Activated B cell treated with CpG ODN at 0.5 μM for 24 hours (primary cell): ENCODE data around the gene DNAJC9. TPM values are rescaled to one million over a fixed set of nuclear protein-coding genes. Genes with fewer than 3 reads are reported as not detected.

Experiments
- ATAC-seq: fragments of 200-7000 bp; cut with Tn5 transposase; one replicate; pipeline ENCODE4 v1.10.0; 2021; ENCODE audit warnings: low read depth, mild to moderate bottlenecking, moderate library complexity
- CTCF ChIA-PET: fragments of 350-600 bp; sonication (Branson Sonifier 250); formaldehyde crosslinking; loops from one replicate; lab custom pipeline; 2021; ENCODE audit warnings: antibody characterized with exemption; lab: Charles Lee
- POLR2A ChIA-PET: fragments of 350-600 bp; sonication (Branson Sonifier 250); formaldehyde crosslinking; loops from one replicate; lab custom pipeline; 2021; ENCODE audit warnings: antibody characterized with exemption; lab: Charles Lee
- DNase-seq: peaks from one replicate; pipeline ENCODE4 v3.0.0; 2022
- H3K27ac Mint-ChIP-seq: one replicate; pipeline ENCODE4 v1.8.0; 2020; ENCODE audit warnings: mixed read lengths
- H3K27me3 Mint-ChIP-seq: one replicate; pipeline ENCODE4 v1.8.0; 2021; ENCODE audit warnings: mixed read lengths
- H3K36me3 Mint-ChIP-seq: one replicate; pipeline ENCODE4 v1.8.0; 2021; ENCODE audit warnings: low read depth, mixed read lengths
- H3K4me1 Mint-ChIP-seq: one replicate; pipeline ENCODE4 v1.8.0; 2021; ENCODE audit warnings: mixed read lengths
- H3K4me3 Mint-ChIP-seq: one replicate; pipeline ENCODE4 v1.8.0; 2020; ENCODE audit warnings: mild to moderate bottlenecking, mixed read lengths
- H3K9me3 Mint-ChIP-seq: one replicate; pipeline ENCODE4 v1.8.0; 2020; ENCODE audit warnings: mixed read lengths
- intact Hi-C: fragments of 100-400 bp; cut with micrococcal nuclease; formaldehyde crosslinking; loops from one replicate; pipeline ENCODE4 v1.15.1; 2024
- total RNA-seq: library from RNA; stranded (reverse); gene quantifications from 2 replicates; pipeline ENCODE4 v1.2.3, GENCODE V29; 2022
- TF ChIP-seq, protein P1 (sequence below): fragments of 200-600 bp; IDR thresholded peaks from one replicate; pipeline ENCODE4 v1.8.0; 2022; ENCODE audit warnings: antibody characterized with exemption, mild to moderate bottlenecking

The DNAJC9 gene
- total RNA-seq, 1 donor from 2014 or later = 22.8 TPM

DNA sequence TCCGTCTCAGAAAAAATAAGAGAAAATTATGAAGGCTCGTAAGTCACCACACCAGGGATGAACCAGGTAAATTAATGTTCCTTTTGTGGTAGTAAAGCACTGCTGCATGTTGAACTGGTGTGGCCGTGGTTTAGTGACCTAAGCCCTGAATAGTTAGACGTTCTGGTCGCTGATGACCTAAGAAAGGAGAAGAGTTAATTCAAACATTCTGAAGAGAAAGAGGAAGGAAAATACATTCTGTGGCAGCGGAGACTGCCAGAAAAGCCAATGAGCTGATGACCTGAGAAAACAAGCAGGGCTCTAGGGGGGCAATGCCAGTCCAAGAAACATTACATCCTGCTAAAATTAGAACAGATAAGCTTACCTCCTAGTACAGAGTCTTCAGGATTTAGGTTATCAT, 17.5 kb downstream of the DNAJC9 start:
- CTCF ChIA-PET = interaction anchor here (0.6 kb wide), 1 partner anchor 370 kb away, joined by 3 read pairs; no protein-coding TSS in a partner anchor
- Mint-ChIP-seq H3K27ac (no peak overlapping the region), H3K27me3 (no peaks in the 10 kb centered on the region), H3K36me3 (peaks cover 44% of the 10 kb centered on the region), H3K4me1 (no peaks in the 10 kb centered on the region), H3K4me3 (no peak overlapping the region), H3K9me3 (no peaks in the 10 kb centered on the region)
- ATAC-seq (no peak), DNase-seq (no peak)
- intact Hi-C loops = no loop called here
- TF ChIP-seq, protein P1, sequence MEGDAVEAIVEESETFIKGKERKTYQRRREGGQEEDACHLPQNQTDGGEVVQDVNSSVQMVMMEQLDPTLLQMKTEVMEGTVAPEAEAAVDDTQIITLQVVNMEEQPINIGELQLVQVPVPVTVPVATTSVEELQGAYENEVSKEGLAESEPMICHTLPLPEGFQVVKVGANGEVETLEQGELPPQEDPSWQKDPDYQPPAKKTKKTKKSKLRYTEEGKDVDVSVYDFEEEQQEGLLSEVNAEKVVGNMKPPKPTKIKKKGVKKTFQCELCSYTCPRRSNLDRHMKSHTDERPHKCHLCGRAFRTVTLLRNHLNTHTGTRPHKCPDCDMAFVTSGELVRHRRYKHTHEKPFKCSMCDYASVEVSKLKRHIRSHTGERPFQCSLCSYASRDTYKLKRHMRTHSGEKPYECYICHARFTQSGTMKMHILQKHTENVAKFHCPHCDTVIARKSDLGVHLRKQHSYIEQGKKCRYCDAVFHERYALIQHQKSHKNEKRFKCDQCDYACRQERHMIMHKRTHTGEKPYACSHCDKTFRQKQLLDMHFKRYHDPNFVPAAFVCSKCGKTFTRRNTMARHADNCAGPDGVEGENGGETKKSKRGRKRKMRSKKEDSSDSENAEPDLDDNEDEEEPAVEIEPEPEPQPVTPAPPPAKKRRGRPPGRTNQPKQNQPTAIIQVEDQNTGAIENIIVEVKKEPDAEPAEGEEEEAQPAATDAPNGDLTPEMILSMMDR = no peak
- POLR2A ChIA-PET = no interaction called here

DNA sequence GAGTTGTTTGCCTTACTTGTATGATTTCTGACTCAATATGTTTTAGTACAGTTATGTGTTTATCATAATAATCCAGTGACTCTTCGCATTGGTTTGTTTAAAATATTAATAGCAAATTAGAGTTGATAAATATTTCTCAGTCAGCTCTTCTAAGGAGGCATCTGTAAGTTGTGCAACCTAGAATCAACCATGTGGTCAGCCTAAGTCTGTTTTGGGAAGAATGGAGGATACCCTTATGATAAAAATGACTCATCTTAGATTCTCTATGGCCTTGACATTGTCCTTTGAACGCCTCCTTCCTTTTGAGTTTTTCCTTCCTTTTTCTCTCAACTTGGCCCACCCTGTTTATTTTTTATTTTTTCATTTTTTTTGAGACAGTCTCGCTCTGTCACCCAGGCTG, 18.8 kb downstream of the DNAJC9 start:
- no peak for ATAC-seq

DNA sequence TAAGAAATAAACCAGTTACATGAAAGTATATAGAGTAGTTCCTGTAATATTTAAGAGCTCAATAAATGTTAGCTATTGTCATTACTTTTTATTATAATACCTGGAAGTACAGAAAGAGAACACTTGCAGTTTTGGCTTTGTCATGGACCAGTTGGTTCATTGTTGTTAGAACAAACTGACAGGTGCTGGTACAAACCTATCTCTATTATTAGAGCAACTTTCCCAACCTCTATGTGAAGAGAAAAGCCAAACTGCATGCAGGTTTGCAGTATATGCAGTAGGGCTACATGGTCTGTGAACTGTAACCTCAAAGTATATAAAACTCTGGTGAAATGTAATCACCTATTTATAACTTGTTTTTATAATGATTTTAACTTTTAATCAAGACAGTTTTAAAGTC, 20.4 kb downstream of the DNAJC9 start:
- TF ChIP-seq, protein P1 = no peak

More for the DNA sequence above, 18.8 kb downstream of the DNAJC9 start:
- Mint-ChIP-seq H3K27me3 (no peaks in the 10 kb centered on the region), H3K4me1 (no peaks in the 10 kb centered on the region), H3K9me3 (no peaks in the 10 kb centered on the region), H3K27ac (no peak overlapping the region), H3K4me3 (no peak overlapping the region), H3K36me3 (peaks cover 34% of the 10 kb centered on the region)
- DNase-seq = no peak
- CTCF ChIA-PET = no interaction called here
- POLR2A ChIA-PET = no interaction called here
- intact Hi-C loops = no loop called here
- TF ChIP-seq, protein P1 = no peak

DNA sequence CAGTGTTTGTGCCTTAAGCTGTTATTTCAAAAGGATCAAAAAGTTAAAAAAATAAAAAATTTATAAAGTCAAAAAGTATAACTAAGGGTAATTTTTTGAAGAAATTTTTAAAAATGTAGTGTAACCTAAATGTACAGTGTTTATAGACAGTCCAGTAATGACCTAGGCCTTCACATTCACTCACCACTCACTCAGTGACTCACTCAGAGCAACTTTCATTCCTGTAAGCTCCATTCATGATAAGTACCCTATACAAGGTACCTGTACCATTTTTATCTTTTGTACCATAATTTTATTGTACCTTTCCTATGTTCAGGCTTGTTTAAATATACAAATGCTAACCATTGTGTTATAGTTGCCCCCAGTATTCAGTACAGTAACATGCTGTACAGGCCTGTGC, 21.5 kb downstream of the DNAJC9 start:
- no peak for DNase-seq
- Mint-ChIP-seq H3K4me1 (no peaks in the 10 kb centered on the region), H3K27ac (no peak overlapping the region), H3K27me3 (no peaks in the 10 kb centered on the region), H3K4me3 (no peak overlapping the region), H3K9me3 (no peaks in the 10 kb centered on the region), H3K36me3 (peaks cover 24% of the 10 kb centered on the region)
- TF ChIP-seq, protein P1 = no peak
- intact Hi-C loops = no loop called here
- ChIA-PET POLR2A (no interaction called here), CTCF (no interaction called here)
- ATAC-seq = no peak

More for the DNA sequence above, 20.4 kb downstream of the DNAJC9 start:
- Mint-ChIP-seq H3K36me3 (peaks cover 30% of the 10 kb centered on the region), H3K4me3 (no peak overlapping the region), H3K27me3 (no peaks in the 10 kb centered on the region), H3K4me1 (no peaks in the 10 kb centered on the region), H3K27ac (no peak overlapping the region), H3K9me3 (no peaks in the 10 kb centered on the region)
- DNase-seq (no peak), ATAC-seq (no peak)
- intact Hi-C loops = no loop called here
- POLR2A ChIA-PET = no interaction called here
- CTCF ChIA-PET = no interaction called here

DNA sequence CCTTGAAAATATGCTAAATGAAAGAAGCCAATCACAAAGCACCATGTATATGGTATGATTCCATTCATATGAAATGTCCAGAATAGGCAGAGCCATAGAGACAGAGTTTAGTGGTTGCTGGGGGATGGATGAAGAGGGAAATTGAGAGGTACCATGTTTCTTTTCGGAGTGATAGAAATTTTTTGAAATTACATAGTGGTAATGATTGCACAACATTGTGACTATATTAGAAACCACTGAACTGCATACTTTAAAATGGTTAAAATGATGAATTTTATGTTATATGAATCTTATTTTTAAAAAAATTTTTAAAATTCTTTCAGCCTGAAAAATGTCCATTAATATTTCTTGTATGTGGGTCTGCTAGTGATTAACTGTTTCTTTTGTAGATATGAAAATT, 26.1 kb downstream of the DNAJC9 start:
- TF ChIP-seq, protein P1 = no peak
- ATAC-seq (no peak), DNase-seq (no peak)
- Mint-ChIP-seq H3K4me3 (no peak overlapping the region), H3K27ac (no peak overlapping the region), H3K4me1 (no peaks in the 10 kb centered on the region), H3K36me3 (peaks cover 40% of the 10 kb centered on the region), H3K9me3 (peaks cover 1% of the 10 kb centered on the region), H3K27me3 (no peaks in the 10 kb centered on the region)
- intact Hi-C loops = no loop called here
- POLR2A ChIA-PET = no interaction called here
- CTCF ChIA-PET = no interaction called here
